ENCODE measurements around the gene SERBP1.

DNA sequence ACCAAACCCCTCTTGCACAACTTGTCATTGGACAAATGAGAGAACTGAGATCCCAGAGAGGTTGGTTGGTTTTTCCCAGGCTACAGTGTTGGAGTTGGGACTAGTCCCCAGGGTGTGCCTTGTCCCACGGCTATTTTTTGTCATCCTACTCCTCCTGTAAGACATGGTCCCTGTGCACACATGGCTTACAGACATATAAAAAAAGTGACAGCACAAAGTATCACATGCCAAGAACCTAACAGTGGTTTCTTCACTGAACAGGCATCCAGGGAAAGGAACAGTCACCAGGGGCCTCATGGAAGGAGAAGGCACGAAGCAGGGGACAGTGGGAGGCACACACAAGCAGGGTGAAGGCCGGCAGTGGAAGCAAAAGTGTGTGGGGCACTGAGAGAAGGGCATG lies 36.5 kb downstream of the SERBP1 start:
- TF ChIP-seq ESRRG (CRISPR knock-in tag; IDR thresholded peaks at IDR 0.05): no peak
- TF ChIP-seq TSHZ2 (CRISPR knock-in tag; IDR thresholded peaks at IDR 0.05): no peak
- no peak for TF ChIP-seq TOX (CRISPR knock-in tag; IDR thresholded peaks at IDR 0.05; ENCODE audit: borderline replicate concordance)
- no peak for TF ChIP-seq PATZ1 (CRISPR knock-in tag; IDR thresholded peaks at IDR 0.05; ENCODE audit: borderline replicate concordance)
- TF ChIP-seq, protein P1, sequence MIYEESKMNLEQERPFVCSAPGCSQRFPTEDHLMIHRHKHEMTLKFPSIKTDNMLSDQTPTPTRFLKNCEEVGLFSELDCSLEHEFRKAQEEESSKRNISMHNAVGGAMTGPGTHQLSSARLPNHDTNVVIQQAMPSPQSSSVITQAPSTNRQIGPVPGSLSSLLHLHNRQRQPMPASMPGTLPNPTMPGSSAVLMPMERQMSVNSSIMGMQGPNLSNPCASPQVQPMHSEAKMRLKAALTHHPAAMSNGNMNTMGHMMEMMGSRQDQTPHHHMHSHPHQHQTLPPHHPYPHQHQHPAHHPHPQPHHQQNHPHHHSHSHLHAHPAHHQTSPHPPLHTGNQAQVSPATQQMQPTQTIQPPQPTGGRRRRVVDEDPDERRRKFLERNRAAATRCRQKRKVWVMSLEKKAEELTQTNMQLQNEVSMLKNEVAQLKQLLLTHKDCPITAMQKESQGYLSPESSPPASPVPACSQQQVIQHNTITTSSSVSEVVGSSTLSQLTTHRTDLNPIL (CRISPR knock-in tag; IDR thresholded peaks at IDR 0.05; ENCODE audit: low read depth): no peak
- no peak for TF ChIP-seq BACH2 (CRISPR knock-in tag; IDR thresholded peaks at IDR 0.05; ENCODE audit: borderline replicate concordance)
- no peak for TF ChIP-seq ZFP30 (CRISPR knock-in tag; IDR thresholded peaks at IDR 0.05)
- TF ChIP-seq ZNF8 (CRISPR knock-in tag; IDR thresholded peaks at IDR 0.05): no peak
- TF ChIP-seq ZC3H10 (CRISPR knock-in tag; IDR thresholded peaks at IDR 0.05): no peak
